ENCODE results near the gene ZCCHC2. TPM values are rescaled to one million over a fixed set of nuclear protein-coding genes. Genes with fewer than 3 reads are reported as not detected.

Gene ZCCHC2
- total and polyA plus RNA-seq, 2 of the 8 experiments (the other 6 are each of a cell fraction or from before 2014, with no cell fraction given): 13.5 to 18.6 TPM

GRCh38 chr18:62539284-62540165 is 16.7 kb downstream of the ZCCHC2 start (continued):
- TF ChIP-seq CTCF (IDR thresholded peaks at IDR 0.05; ENCODE audit: control extremely low read depth in 1 of 3, insufficient read depth in 1 of 3, low read depth in 1 of 3, low read length in 3 of 3) (no peak), PHF8 (conservative IDR thresholded peaks at IDR 0.05; ENCODE audit: low read depth, low read length) (no peak), POLR2A (IDR thresholded peaks at IDR 0.05; ENCODE audit: control extremely low read depth in 1 of 2, low read depth in 2 of 2, low read length in 2 of 2) (no peak), CBX8 (IDR thresholded peaks at IDR 0.05; ENCODE audit: borderline replicate concordance, low read depth, low read length) (no peak), KDM5A (IDR thresholded peaks at IDR 0.05; ENCODE audit: low read length) (no peak), SIX5 (IDR thresholded peaks at IDR 0.05; ENCODE audit: low read depth, low read length) (no peak), TBP (IDR thresholded peaks at IDR 0.05; ENCODE audit: low read depth, low read length) (no peak), RNF2 (IDR thresholded peaks at IDR 0.05; ENCODE audit: borderline replicate concordance, low read depth, low read length, missing control alignments, poor library complexity, severe bottlenecking) (no peak), BACH1 (IDR thresholded peaks at IDR 0.05; ENCODE audit: low read length) (no peak)
